NB4 (cell line): ENCODE measurements around the gene ACE.

Experiments
- DNase-seq: peaks from one replicate; pipeline ENCODE4 v3.0.0; 2010; ENCODE audit warnings: low read depth
- H3K4me3 ChIP-seq: one replicate; pipeline ENCODE4 v1.5.1; 2011; ENCODE audit warnings: mild to moderate bottlenecking, low read depth, low read length, moderate library complexity
- MYC ChIP-seq: IDR thresholded peaks from 2 replicates; pipeline ENCODE4 v1.6.1; 2011; ENCODE audit warnings: low read depth, low read length
- POLR2A ChIP-seq: IDR thresholded peaks from 2 replicates; pipeline ENCODE4 v1.6.1; 2011; ENCODE audit warnings: mild to moderate bottlenecking; ENCODE audit not compliant: insufficient read length; ENCODE audit errors: extremely low read depth
- TF ChIP-seq, protein P1 (sequence below): IDR thresholded peaks from 2 replicates; pipeline ENCODE4 v1.6.1; 2011; ENCODE audit warnings: low read depth, low read length
- TF ChIP-seq, protein P2 (sequence below): IDR thresholded peaks from one replicate; pipeline ENCODE4 v1.5.1; 2012; ENCODE audit warnings: low read depth, low read length

ACE gene

DNA sequence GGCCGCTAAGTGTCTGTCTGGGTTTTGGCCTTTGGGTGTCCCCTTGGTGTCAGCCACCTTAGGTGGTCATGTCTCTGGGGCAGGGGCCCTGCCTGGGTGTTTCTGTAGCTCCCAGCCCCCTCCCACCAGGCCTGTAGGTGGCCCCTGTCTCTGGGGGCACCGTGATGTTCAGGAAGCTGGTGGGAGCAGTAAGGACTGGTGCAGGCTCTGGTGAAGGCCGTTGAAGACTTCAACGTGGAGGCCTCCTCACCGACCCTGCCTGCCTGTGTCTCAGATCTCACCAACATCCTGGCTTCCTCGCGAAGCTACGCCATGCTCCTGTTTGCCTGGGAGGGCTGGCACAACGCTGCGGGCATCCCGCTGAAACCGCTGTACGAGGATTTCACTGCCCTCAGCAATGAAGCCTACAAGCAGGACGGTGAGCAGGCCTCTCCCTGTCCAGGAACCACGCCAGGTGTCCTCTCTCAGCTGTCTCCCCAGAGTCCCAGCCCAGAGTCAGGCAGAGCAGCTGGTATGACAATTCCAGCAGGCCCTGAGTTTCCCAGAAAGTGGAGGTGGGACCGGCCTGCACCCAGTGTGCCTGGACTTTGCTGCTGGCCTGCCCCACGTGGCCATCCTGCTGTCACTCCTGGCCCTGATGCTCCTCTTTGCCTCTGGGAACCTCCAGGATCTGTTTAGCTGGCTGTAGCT lies 2.8 kb downstream of the ACE start:
- H3K4me3 ChIP-seq, result no peak overlapping the region
- TF ChIP-seq MYC, result no peak
- no peak for DNase-seq

DNA sequence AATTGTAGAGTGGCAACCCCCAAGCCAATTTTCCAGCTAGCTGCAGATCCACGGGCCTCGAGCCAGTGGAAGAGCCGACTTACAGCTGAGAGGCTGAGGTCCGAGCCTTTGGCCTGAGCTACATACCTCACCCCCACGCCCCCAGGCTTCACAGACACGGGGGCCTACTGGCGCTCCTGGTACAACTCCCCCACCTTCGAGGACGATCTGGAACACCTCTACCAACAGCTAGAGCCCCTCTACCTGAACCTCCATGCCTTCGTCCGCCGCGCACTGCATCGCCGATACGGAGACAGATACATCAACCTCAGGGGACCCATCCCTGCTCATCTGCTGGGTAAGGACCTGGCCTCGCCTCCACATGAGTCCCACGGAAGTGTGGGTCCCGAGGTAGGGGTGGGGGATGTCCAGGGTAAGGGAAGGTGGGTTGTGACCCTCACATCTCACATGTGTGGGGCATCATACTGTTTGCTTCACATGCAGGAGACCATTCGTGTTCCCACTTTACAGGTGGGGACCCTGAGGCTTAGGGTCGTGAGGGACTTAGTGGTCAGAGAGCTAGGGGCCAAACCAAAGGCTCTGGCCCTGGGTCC lies 3.4 kb downstream of the ACE start:
- TF ChIP-seq, protein P1, sequence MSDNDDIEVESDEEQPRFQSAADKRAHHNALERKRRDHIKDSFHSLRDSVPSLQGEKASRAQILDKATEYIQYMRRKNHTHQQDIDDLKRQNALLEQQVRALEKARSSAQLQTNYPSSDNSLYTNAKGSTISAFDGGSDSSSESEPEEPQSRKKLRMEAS, result no peak
- TF ChIP-seq POLR2A (no peak), MYC (no peak)
- TF ChIP-seq, protein P2, sequence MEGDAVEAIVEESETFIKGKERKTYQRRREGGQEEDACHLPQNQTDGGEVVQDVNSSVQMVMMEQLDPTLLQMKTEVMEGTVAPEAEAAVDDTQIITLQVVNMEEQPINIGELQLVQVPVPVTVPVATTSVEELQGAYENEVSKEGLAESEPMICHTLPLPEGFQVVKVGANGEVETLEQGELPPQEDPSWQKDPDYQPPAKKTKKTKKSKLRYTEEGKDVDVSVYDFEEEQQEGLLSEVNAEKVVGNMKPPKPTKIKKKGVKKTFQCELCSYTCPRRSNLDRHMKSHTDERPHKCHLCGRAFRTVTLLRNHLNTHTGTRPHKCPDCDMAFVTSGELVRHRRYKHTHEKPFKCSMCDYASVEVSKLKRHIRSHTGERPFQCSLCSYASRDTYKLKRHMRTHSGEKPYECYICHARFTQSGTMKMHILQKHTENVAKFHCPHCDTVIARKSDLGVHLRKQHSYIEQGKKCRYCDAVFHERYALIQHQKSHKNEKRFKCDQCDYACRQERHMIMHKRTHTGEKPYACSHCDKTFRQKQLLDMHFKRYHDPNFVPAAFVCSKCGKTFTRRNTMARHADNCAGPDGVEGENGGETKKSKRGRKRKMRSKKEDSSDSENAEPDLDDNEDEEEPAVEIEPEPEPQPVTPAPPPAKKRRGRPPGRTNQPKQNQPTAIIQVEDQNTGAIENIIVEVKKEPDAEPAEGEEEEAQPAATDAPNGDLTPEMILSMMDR, result no peak
- no peak for DNase-seq
- H3K4me3 ChIP-seq, result no peak overlapping the region

DNA sequence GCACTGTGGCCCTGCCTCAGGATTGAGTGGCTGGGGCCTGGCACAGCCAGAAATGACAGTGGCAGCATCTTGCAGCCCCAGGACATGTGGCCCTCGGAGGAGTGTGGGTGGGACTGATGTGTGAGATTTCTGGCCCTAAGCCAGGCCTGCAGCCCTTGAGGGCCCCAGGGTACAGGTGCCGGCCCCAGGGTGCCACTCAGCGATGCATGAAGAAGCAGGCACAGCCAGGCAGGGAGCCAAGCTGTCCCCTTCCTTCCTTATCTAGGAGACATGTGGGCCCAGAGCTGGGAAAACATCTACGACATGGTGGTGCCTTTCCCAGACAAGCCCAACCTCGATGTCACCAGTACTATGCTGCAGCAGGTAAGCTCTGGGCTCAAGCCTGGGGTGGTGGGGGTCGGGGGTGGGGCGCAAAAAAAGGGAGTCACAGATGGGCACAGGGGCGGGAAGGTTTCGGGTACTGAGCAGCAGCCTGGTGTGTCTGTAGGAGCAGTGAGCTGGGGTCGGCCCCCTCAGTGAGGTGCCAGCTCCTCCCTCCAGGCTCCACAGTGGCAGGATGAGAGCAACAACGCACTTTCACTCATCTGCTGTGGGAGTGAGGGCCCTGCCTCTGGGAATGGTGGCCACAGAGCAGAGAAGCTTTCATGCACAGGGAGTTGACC lies 4.1 kb downstream of the ACE start:
- no peak for DNase-seq

DNA sequence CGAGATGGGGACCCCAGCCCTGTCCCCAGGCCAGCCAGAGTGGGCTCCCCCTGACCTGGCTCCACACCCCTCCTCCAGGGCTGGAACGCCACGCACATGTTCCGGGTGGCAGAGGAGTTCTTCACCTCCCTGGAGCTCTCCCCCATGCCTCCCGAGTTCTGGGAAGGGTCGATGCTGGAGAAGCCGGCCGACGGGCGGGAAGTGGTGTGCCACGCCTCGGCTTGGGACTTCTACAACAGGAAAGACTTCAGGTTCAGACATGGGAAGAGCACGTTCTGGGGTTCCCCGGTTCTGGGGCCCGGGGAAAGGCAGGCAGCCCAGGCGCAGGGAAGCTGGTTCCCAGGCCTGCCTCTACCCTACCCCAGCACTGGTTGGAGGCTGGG lies 4.6 kb downstream of the ACE start:
- no peak overlapping the region for H3K4me3 ChIP-seq
- no peak for DNase-seq
- TF ChIP-seq, protein P2, result no peak
- TF ChIP-seq, protein P1, result no peak
- TF ChIP-seq MYC (no peak), POLR2A (no peak)

More for the DNA sequence above, 4.1 kb downstream of the ACE start:
- H3K4me3 ChIP-seq, result no peak overlapping the region
- TF ChIP-seq MYC (no peak), POLR2A (no peak)
- TF ChIP-seq, protein P2, result no peak
- TF ChIP-seq, protein P1, result no peak

DNA sequence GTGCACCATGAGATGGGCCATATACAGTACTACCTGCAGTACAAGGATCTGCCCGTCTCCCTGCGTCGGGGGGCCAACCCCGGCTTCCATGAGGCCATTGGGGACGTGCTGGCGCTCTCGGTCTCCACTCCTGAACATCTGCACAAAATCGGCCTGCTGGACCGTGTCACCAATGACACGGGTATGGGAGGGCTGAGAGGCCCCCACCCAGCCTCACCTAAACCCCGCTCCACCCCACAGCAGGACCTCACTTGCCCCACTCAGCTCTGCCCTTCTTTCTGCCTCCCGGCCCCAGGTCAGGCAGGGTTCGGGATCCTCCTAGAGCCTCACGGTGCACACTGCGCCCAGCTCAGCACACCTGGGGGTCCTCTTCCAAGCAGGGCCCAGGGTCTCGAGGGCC lies 5.6 kb downstream of the ACE start:
- no peak for TF ChIP-seq MYC
- TF ChIP-seq, protein P1, result no peak
- no peak for TF ChIP-seq POLR2A
- TF ChIP-seq, protein P2, result no peak
- no peak overlapping the region for H3K4me3 ChIP-seq
- no peak for DNase-seq

DNA sequence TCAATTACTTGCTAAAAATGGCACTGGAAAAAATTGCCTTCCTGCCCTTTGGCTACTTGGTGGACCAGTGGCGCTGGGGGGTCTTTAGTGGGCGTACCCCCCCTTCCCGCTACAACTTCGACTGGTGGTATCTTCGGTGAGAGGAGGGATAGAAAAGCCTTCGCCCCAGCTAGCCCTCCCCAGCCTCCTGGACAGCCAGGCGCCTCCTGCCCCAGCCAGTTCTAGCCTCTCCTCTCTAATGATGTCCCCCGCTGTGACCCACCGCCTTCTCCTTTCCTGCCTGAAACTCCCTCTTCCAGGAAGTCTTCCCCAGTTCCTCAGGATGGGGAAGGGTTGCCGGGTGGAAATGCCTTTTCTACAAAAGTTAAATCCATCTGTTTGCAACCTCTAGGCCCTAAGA lies 6.2 kb downstream of the ACE start:
- no peak for TF ChIP-seq MYC
- TF ChIP-seq, protein P1, result no peak
- TF ChIP-seq, protein P2, result no peak
- TF ChIP-seq POLR2A, result no peak
- no peak for DNase-seq
- no peak overlapping the region for H3K4me3 ChIP-seq
